ENCODE measurements around the gene HOXB8.

GRCh38 chr17:48575066-48575582 lies 40.0 kb downstream of the HOXB8 start:
- TF ChIP-seq CSDC2 (CRISPR knock-in tag; IDR thresholded peaks at IDR 0.05) (no peak), TOX (CRISPR knock-in tag; IDR thresholded peaks at IDR 0.05; ENCODE audit: borderline replicate concordance) (no peak), RARB (CRISPR knock-in tag; IDR thresholded peaks at IDR 0.05) (no peak), ZNF8 (CRISPR knock-in tag; IDR thresholded peaks at IDR 0.05) (no peak), PATZ1 (CRISPR knock-in tag; IDR thresholded peaks at IDR 0.05; ENCODE audit: borderline replicate concordance) (no peak), PPARA (CRISPR knock-in tag; IDR thresholded peaks at IDR 0.05; ENCODE audit: borderline replicate concordance) (no peak)

Data from SK-N-SH treated with all-trans-retinoic acid at 6 μM for 48 hours (cell line).